Measurements from ENCODE around the gene DDHD1.
A peak's percentile ranks its signal among the peaks of the same experiment; 100 is the strongest.

The DDHD1 gene

GRCh38 chr14:53156238-53156637, 3.1 kb upstream of the DDHD1 start:
- H3K36me3 ChIP-seq (replicated peaks; ENCODE audit: low read depth, low read length), result no peaks in the 10 kb centered on the region
- H3K27me3 ChIP-seq (ENCODE audit: low read depth, low read length), result no peaks in the 10 kb centered on the region
- H3K27ac ChIP-seq (ENCODE audit: low read length), result no peak overlapping the region
- peaks cover 6% of the 10 kb centered on the region for H4K20me1 ChIP-seq (ENCODE audit: insufficient read depth, low read length)
- H2AFZ ChIP-seq (ENCODE audit: low read depth, low read length), result no peak overlapping the region
- H3K4me3 ChIP-seq (ENCODE audit: low read length), result no peak overlapping the region
- H3K4me2 ChIP-seq (ENCODE audit: low read length), result no peak overlapping the region
- H3K9me3 ChIP-seq (ENCODE audit: insufficient read depth, low read length), result no peaks in the 10 kb centered on the region
- TF ChIP-seq, protein P1, sequence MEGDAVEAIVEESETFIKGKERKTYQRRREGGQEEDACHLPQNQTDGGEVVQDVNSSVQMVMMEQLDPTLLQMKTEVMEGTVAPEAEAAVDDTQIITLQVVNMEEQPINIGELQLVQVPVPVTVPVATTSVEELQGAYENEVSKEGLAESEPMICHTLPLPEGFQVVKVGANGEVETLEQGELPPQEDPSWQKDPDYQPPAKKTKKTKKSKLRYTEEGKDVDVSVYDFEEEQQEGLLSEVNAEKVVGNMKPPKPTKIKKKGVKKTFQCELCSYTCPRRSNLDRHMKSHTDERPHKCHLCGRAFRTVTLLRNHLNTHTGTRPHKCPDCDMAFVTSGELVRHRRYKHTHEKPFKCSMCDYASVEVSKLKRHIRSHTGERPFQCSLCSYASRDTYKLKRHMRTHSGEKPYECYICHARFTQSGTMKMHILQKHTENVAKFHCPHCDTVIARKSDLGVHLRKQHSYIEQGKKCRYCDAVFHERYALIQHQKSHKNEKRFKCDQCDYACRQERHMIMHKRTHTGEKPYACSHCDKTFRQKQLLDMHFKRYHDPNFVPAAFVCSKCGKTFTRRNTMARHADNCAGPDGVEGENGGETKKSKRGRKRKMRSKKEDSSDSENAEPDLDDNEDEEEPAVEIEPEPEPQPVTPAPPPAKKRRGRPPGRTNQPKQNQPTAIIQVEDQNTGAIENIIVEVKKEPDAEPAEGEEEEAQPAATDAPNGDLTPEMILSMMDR (IDR thresholded peaks at IDR 0.05; ENCODE audit: low read depth, low read length), result no peak
- TF ChIP-seq EZH2phosphoT487 (IDR thresholded peaks at IDR 0.05; ENCODE audit: low read depth), result no peak
- peaks cover 16% of the 10 kb centered on the region for H3K79me2 ChIP-seq (ENCODE audit: low read length)
- H3K4me1 ChIP-seq (ENCODE audit: low read length), result peaks cover 6% of the 10 kb centered on the region
- H3K9ac ChIP-seq (ENCODE audit: low read length), result no peak overlapping the region

- Histone ChIP-seq H3K27me3 (ENCODE audit: low read depth, low read length) (no peaks in the 10 kb centered on the region), H3K9ac (ENCODE audit: low read length) (peak overlapping the region; percentile 81), H3K27ac (ENCODE audit: low read length) (peak overlapping the region; percentile 68), H2AFZ (ENCODE audit: low read depth, low read length) (peak overlapping the region; percentile 79), H3K36me3 (replicated peaks; ENCODE audit: low read depth, low read length) (no peaks in the 10 kb centered on the region), H3K4me1 (ENCODE audit: low read length) (peaks cover 32% of the 10 kb centered on the region), H3K9me3 (ENCODE audit: insufficient read depth, low read length) (no peaks in the 10 kb centered on the region), H3K4me3 (ENCODE audit: low read length) (peak overlapping the region; percentile 93), H4K20me1 (ENCODE audit: insufficient read depth, low read length) (peaks cover 31% of the 10 kb centered on the region), H3K4me2 (ENCODE audit: low read length) (peak overlapping the region; percentile 95), H3K79me2 (ENCODE audit: low read length) (peaks cover 41% of the 10 kb centered on the region)
- no peak for TF ChIP-seq EZH2phosphoT487 (IDR thresholded peaks at IDR 0.05; ENCODE audit: low read depth)
- TF ChIP-seq, protein P1 (IDR thresholded peaks at IDR 0.05; ENCODE audit: low read depth, low read length), result no peak
These were observed 584 bp upstream of the DDHD1 start for GRCh38 chr14:53153702-53154112.

- H4K20me1 ChIP-seq (ENCODE audit: insufficient read depth, low read length), result peaks cover 45% of the 10 kb centered on the region
- no peaks in the 10 kb centered on the region for H3K27me3 ChIP-seq (ENCODE audit: low read depth, low read length)
- no peaks in the 10 kb centered on the region for H3K9me3 ChIP-seq (ENCODE audit: insufficient read depth, low read length)
- H3K36me3 ChIP-seq (replicated peaks; ENCODE audit: low read depth, low read length), result no peaks in the 10 kb centered on the region
- H3K9ac ChIP-seq (ENCODE audit: low read length), result peak overlapping the region; percentile 86
- peaks cover 45% of the 10 kb centered on the region for H3K4me1 ChIP-seq (ENCODE audit: low read length)
- H3K79me2 ChIP-seq (ENCODE audit: low read length), result peaks cover 55% of the 10 kb centered on the region
- peak overlapping the region; percentile 85 for H3K4me2 ChIP-seq (ENCODE audit: low read length)
- peak overlapping the region; percentile 93 for H3K4me3 ChIP-seq (ENCODE audit: low read length)
- no peak for TF ChIP-seq EZH2phosphoT487 (IDR thresholded peaks at IDR 0.05; ENCODE audit: low read depth)
- TF ChIP-seq, protein P1 (IDR thresholded peaks at IDR 0.05; ENCODE audit: low read depth, low read length), result no peak
- no peak overlapping the region for H2AFZ ChIP-seq (ENCODE audit: low read depth, low read length)
- peak overlapping the region; percentile 66 for H3K27ac ChIP-seq (ENCODE audit: low read length)
These were observed 788 bp downstream of the DDHD1 start for GRCh38 chr14:53152184-53152886.

DNA sequence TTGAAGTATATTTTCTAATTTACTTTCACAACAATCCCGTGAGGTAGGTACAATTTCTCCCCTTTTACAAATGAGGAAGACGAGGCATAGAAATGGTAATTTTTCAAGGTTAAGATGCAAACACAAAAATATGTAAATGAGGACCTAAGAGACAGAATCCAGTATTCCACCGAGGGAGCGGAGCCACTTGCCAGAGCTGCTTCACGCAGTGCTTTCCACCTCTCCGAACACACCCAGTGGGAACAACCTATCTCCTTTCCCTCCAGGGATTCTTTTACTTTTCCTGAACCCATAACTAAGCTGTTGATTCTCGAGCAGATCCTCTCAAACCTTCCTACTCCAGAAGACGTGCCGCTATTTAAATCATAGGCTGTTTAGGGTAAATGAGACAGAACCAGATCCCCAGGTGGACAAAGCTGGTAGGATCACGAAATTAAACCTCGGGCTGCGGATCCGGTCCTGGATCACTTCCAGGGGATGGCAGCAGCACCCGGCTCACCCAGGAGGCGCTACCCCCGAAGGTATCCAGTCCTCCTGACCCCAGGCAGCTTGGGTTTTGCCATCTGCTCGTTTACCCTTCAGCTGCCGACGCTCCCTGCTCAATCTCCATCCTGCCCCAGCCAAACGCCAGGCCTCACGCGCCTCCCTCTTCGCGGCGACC, 1.5 kb downstream of the DDHD1 start:
- H3K4me1 ChIP-seq (ENCODE audit: low read length), result peaks cover 52% of the 10 kb centered on the region
- H2AFZ ChIP-seq (ENCODE audit: low read depth, low read length), result no peak overlapping the region
- peak overlapping the region; percentile 93 for H3K4me3 ChIP-seq (ENCODE audit: low read length)
- no peaks in the 10 kb centered on the region for H3K36me3 ChIP-seq (replicated peaks; ENCODE audit: low read depth, low read length)
- no peak for TF ChIP-seq EZH2phosphoT487 (IDR thresholded peaks at IDR 0.05; ENCODE audit: low read depth)
- TF ChIP-seq, protein P1 (IDR thresholded peaks at IDR 0.05; ENCODE audit: low read depth, low read length), result 0 out of 2 replicates have a peak, but pooled peaks have one; percentile 12
- no peaks in the 10 kb centered on the region for H3K9me3 ChIP-seq (ENCODE audit: insufficient read depth, low read length)
- H3K9ac ChIP-seq (ENCODE audit: low read length), result peak overlapping the region; percentile 86
- H3K4me2 ChIP-seq (ENCODE audit: low read length), result peak overlapping the region; percentile 85
- no peaks in the 10 kb centered on the region for H3K27me3 ChIP-seq (ENCODE audit: low read depth, low read length)
- peaks cover 52% of the 10 kb centered on the region for H4K20me1 ChIP-seq (ENCODE audit: insufficient read depth, low read length)
- peak overlapping the region; percentile 66 for H3K27ac ChIP-seq (ENCODE audit: low read length)
- peaks cover 62% of the 10 kb centered on the region for H3K79me2 ChIP-seq (ENCODE audit: low read length)

Measured in OCI-LY3 (cell line).